Suprapubic skin (tissue), 4 donors: Measurements from ENCODE around the gene PCDHA9.
"Not testable (repeated sequence)": the region's sequence is repeated elsewhere in the genome, so short reads cannot be mapped to it uniquely, and the experiment has no call there.

Experiments
- POLR2A ChIP-seq, 2 donors: fragments of 450-650 bp; IDR thresholded peaks; one replicate each; pipeline ENCODE4 v1.6.1; 2017; ENCODE audit warnings: antibody characterized with exemption in 2 of 2, mild to moderate bottlenecking in 2 of 2, moderate library complexity in 2 of 2
- POLR2AphosphoS5 ChIP-seq, 3 donors: sonication (generic); formaldehyde crosslinking; IDR thresholded peaks; one replicate each; pipeline ENCODE4 v1.6.1; 2017; ENCODE audit warnings: antibody characterized with exemption in 3 of 3
- TF ChIP-seq, protein P1 (sequence below), 2 donors: fragments of 200-600 bp in 1 of 2; fragments of 450-650 bp in 1 of 2; sonication (generic) in 1 of 2; IDR thresholded peaks; one replicate each; pipeline ENCODE4 v1.5.1; 2016 to 2019; ENCODE audit warnings: antibody characterized with exemption in 2 of 2, mild to moderate bottlenecking in 1 of 2, moderate library complexity in 1 of 2

DNA sequence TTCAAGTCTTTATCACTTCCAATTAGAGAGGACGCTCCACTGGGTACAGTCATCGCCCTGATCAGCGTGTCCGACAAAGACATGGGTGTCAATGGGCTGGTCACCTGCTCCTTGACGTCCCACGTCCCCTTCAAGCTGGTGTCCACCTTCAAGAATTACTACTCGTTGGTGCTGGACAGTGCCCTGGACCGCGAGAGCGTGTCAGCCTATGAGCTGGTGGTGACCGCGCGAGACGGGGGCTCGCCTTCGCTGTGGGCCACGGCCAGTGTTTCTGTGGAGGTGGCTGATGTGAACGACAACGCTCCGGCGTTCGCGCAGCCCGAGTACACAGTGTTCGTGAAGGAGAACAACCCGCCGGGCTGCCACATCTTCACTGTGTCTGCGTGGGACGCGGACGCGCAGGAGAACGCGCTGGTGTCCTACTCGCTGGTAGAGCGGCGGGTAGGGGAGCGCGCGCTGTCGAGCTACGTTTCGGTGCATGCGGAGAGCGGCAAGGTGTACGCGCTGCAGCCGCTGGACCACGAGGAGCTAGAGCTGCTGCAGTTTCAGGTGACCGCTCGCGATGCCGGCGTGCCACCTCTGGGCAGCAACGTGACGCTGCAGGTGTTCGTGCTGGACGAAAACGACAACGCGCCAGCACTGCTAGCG, 39.8 kb upstream of the PCDHA9 start:
- TF ChIP-seq POLR2AphosphoS5, POLR2A (IDR thresholded peaks at IDR 0.05): not testable (repeated sequence)
- TF ChIP-seq, protein P1, sequence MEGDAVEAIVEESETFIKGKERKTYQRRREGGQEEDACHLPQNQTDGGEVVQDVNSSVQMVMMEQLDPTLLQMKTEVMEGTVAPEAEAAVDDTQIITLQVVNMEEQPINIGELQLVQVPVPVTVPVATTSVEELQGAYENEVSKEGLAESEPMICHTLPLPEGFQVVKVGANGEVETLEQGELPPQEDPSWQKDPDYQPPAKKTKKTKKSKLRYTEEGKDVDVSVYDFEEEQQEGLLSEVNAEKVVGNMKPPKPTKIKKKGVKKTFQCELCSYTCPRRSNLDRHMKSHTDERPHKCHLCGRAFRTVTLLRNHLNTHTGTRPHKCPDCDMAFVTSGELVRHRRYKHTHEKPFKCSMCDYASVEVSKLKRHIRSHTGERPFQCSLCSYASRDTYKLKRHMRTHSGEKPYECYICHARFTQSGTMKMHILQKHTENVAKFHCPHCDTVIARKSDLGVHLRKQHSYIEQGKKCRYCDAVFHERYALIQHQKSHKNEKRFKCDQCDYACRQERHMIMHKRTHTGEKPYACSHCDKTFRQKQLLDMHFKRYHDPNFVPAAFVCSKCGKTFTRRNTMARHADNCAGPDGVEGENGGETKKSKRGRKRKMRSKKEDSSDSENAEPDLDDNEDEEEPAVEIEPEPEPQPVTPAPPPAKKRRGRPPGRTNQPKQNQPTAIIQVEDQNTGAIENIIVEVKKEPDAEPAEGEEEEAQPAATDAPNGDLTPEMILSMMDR (IDR thresholded peaks at IDR 0.05), result not testable (repeated sequence)
